MV-4-11 (cell line): ENCODE data around the gene TMEM240.

Source experiments
- DNase-seq: peaks from one replicate; lab custom pipeline; 2025; lab: John Stamatoyannopoulos, UW

The TMEM240 gene

DNA sequence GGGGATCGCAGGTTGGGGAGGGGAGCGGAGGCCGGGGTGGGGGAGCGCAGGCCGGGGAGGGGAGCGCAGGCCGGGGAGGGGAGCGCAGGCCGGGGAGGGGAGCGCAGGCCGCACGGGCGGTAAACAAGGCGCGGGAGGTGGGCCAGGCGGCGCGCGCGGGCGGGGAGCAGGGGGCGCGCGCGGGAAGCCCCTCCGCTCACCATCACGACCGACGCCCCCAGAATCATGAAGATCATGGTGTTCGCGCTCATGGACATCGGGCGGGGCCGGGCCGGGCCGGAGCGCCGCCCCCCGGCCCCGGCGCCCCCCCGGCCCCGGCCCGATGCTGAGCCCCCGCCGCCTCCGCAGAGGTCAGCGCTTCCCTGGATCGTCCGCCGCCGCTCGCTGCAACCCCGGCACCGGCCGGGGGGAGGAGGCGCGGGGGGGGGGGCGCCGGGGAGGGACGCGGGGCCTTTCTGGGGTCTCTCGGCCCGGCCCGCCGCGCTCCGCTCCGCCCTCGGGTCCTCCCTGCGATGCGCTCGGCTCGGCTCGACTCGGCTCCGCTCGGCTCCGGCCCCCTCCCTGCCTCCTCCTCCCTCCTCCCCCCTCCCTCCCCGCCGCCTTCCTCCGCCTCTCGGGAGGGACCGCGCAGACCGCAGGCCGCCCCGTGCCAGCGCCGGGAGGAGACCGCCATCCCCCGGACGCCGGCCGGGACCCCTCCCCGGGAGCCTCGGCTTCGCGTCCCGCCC lies at the start of gene TMEM240:
Gene TMEM240, minus strand, starts transcription at position 535 of the 728 bp plus-strand sequence. Its CDS starts 278 bp downstream, at position 257.
- DNase-seq: no peak

DNA sequence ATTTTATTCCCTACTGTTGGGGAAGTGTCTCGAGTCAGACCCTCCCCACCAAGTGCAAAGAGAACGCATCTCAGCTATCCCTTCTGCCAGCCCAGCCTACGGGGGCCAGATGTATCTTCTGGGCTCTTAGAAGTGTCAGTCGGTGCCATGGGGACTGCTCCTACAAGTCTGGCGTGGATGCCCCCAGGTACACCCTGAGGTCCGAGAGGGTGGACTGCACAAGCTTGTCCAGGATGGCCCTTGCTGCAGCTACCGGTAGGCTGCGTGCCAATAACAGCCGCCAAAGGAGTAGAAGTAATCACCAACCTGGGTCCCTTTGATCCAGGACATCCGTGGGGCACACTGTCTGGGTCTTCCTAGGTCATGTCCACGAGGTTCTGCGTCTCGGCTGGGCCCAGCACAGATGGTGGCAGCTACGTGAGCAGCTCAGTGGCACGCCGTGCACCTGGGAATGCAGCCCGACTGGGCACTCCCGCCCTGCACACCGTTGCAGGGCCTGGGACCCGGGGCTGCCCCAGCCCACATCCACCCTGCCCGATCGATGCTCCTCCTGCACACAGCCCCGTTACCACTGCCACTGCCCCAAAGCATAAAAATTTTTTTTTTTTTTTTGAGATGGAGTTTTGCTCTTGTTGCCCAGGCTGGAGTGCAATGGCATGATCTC lies 43.1 kb upstream of the TMEM240 start:
- no peak for DNase-seq

DNA sequence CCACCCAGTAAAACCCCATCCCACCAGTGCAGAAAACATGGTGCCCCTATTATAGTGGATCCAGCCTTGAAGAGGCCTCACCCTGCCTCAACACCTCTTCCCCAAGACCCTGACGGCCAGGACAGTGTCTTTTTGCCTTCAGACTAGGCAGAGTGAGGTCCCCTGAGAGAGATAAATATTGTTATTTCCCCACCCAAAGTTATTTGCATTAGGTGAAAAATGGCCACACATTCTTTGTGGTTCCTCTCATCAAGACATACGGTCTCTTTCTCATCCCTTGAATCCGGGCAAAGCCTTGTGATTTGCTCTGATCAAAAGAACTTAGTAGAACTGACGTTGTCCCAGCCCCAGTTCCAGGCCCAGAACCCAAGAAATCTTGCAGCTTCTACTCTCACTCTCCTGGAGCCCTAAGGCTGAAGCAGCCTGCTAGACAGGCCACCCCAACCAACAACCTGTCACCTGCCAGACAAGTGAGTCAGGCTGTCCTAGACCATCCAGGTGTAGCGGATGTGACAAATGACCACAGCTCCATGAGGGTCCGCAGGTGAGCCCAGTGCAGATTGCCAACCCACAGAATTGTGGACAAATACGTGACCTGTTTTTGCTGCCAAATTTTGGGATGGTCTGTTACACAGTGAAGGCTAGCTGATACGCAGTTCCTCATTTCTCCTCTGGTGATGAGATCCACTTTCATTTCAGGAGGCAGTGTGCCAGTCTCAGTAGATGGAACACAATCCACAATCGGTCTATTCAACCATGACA lies 42.3 kb upstream of the TMEM240 start:
- peak; percentile 6 for DNase-seq

DNA sequence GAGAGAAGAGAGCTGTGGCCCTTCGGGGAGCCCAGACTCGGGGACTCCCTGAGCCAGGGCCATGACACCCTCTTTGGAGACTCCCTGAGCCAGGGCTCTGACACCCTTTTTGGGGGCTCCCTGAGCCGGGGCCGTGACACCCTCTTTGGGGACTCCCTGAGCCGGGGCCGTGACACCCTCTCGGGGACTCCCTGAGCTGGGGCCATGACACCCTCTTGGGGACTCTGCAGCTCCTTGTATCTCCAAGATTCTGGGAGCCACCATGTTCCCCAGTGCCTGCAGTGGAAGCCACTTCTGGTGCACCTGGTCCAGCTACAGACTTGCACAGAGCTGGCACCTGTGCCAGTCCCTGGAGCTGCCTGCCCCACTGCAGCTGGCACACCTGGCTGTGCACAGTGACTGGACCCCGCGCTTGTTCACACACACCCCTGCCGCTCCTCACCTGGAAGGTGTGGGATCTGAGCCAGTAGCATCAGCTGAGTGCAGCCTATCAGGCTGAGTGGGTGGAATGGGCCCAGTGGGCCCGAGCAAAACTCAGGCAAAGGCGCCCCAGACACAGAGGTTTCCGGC lies 38.0 kb upstream of the TMEM240 start:
- no peak for DNase-seq

DNA sequence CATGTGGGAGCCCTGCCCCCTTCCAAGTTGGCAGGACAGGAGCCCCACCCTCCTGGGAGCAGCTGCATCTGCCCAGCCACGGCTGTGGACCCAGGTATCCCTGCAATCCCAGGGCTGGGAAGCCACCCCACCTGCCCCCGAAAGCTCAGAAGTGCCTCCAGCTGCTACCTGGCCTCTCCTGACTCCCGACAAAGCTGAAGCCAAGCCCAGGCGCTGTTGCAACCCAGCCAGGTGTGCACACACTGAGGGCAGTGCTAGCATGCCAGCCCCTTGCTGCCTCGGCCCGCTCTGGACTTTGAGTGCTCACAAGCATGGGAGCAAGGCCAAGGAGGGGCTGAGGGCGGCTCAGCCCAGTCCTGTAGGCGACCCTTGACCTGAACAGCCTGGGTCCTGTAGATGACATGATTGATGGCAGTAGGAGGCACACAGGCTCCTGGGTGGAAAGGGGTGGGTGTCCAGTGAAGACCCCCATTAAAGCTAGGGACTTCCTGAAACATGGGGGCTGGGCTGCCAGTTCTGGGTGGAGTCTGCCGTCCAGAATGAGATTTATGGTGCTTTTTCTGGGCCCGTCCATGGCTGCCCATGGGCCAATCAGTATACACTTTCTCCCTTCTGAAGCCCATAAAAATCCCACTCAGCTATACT lies 37.1 kb upstream of the TMEM240 start:
- DNase-seq: no peak

DNA sequence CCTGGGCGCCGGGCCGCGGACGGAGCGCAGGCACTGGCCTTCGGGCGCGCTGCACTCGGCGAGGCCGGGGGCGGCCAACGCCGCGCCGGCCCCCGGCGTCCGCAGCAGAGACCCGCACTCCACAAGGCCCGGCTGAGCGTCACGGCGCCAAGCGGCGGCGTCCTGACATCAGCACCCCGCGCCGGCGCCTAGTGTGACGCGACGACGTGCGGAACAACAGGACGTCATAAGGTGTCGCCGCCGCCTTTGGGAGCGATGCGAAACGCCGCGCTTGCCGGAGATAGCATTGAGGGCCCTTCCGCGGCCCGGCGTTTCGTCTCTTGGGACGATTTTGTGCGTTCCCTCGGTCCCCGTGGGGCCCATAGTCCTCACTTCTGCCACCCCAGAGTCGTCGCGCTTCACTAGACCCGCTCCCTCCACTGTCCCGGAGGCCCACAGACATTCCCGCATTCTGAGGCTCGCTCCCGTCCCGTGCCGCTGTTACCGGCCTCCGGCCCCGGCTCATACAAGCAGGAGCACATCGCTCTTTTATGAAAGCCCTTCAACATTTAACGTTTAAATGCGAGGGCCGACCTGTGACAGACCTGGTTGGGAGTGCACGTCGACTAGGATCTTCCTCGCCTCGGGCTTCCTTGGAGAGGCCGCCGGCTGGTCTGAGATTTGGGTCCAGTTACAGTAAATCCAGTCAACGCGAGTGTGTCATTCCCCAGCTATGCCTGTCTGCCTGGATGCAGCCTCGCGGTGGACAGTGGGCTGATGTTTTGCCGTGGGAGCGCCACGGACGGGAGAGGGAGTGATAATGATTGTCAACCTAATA lies 34.5 kb upstream of the TMEM240 start, which contains the start of gene SSU72:
Gene SSU72, minus strand, starts transcription at position 143 of the 817 bp plus-strand sequence. CDS start 306 bp downstream, outside the sequence.
- DNase-seq: peak; percentile 88

DNA sequence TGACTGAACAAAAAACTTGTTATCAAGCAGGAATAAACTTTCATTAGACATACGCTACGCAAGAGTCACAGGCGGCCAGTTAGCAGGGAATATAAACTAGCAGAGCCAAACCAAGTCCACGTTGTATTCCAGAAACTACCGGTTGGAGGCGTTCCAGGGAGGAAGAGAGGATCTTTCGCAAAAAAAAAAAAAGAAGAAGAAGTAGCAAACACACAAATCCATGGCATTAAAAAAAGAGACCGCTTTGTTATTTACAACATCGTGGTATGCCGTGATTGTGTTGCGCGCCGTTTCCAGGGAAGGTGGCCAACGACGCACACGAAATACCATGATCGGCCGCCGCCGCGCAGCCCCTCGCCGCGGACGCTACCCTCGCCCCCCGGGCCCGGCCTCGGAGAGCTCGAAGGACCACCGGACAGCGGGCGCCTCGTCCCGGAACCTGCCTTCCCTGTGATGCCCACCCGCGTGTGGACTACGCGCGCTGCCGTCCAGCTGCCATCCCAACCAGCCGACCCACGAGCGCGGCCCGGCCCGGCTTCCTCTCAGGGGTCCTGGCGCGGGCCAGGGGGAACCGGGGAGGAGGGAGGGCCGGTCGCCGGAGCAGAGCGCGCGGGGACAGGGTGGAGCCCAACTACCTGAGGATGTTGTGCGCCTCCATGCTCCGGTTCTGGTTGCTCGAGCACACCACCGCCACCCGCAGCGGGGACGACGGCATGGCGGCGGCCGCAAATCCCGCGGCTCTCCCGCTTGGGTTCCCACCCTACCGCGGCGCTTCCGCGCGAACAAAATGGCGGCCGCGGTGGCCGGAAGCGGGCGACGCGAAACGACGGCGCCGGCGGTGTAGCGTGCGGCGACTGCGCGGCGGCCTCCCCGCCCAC lies 33.7 kb upstream of the TMEM240 start:
- DNase-seq: peak; percentile 67

DNA sequence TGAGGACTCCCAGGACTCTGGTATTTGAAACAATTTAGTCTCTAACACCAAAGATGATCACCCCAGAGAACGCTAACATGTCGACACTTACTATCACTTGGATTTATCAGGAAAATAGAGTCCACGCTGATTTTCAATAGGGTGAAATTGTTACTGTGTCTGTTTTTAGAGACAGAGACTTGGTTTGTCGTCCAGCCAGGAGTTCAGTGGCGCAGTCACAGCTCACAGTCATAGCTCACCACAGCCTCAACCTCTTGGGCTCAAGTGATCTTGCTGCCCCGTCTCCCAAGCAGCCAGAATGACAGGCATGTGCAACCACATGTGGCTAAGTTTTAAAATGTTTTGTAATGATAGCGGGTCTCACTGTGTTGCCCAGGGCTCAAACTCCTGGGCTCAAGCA lies 28.9 kb upstream of the TMEM240 start:
- DNase-seq: peak; percentile 32

DNA sequence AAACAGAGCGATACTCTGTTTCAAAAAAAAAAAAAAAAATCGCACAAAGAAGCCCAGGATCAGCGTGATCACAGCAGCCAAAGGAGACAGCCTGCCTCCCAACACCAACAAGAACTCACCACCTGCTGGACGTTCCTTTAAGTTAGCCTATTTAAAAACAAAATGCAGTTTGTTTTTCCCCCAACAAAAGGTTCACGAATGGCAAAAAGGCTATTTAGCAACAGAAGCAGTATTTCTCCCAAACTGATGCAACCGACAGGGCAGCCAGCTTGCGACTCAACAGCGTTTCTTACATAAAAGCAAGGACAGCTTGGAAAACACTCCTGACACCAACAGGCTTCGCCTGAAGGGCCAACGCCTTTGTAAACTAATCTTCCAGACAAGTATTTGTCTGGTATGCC lies 27.5 kb upstream of the TMEM240 start:
- DNase-seq: no peak

DNA sequence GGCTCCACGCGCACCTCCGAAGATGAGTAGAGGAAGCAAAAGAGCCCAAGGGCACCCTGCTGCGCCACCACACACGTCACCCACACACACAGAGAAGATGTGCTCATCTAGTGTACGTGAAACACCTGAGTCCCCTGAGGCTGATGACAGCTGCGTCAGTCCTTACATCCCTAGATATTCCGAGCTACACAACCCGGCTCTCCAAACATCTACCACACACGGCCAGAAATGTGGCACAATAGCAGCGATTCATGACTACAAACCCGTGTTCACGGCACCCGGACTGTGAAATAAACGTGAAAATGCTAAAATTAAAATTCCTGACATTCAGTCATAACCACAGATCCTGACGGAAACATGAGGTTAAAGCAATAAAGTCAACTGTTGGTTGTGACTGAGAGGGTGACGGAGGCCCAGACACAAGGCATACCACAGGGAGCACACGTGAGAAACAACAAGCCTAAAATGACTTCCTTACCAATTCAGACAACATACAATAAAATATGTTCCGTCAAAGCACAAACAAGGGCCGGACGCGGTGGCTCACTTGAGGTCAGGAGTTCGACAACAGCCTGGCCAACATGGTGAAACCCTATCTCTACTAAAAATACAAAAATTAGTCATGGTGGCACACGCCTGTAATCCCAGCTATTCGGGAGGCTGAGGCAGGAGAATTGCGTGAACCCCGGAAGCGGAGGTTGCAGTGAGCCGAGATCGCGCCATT lies 26.9 kb upstream of the TMEM240 start:
- peak; percentile 17 for DNase-seq

DNA sequence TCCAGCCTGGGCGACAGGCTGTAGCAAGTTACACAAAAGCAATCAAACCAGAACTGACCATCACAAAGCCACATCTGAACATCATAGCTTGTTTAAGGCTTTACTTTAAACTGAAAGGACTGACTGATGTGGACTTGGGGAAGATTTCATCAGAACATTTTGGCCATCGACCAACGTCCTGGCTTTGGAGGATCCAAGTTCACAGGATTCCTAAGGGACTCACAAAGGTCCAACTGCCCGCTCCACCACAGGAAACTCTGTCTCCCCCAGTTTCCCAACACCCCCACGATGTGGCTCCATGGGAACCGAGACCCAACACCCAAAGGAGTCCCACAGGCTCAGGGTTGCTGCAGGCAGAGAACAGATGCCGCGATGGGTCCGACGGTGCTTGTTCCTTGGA lies 24.9 kb upstream of the TMEM240 start:
- DNase-seq: no peak

DNA sequence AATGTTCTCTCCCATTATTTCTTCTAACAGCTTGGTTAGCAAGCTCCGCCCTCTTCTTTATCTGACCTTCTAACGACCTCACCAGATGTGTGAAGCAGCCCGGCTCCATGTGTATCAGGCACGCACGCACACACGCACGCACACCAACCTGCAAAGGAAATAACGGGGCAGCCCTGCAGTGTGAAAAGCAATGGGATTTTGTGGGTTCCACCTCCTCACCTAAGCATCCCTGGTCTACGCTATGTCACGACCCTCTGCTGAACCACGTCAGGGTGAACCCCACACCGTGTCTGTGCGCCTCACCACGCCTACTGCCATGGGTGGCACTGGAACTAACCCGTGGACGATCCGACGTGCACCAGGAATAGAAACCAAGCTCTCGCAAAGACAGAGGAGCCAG lies 23.8 kb upstream of the TMEM240 start:
- no peak for DNase-seq

DNA sequence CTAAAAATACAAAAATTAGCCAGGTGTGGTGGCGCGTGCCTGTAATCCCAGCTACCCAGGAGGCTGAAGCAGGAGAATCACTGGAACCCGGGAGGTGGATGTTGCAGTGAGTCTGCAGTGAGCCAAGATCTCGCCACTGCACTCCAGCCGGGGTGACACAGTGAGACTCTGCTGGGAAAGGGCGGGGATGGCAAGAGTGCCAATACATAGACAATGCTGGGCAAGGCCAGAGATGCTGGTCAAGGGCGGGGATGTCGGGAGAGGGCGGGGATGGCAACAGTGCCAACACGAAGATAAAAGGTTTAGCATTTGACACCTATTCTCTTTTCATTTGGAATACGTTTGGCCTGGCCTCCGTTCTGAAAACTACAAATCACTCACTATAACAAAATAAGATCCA lies 23.3 kb upstream of the TMEM240 start:
- no peak for DNase-seq

DNA sequence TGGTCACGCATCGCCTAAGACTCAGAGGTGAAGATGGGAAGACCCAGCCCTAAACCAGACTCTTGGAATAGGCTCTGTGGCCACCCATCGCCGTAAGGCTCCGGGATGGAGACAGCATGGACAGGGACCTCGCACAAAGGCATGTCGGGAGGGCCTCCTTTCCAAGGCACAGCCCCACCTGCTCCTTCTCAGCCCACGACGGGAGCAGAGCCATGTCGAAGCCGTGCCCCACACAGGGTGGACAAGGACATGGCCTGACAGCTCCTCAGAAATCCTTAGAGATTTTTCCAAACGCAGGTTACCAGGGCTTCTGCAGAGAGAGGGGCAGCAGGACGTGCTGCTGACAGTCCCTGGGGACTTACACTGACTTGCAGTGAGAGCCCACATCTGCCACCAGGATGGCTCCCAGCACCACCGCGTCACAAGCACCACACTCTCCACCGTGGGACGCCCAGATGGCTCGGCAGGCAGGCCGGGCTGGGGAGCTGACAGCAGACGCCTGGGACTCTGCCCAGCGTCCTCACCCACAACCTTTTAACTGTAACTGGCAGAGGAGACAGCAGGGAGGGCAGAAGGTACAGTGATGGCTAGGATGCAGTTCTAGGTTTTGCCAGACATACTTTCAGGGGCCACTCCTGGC lies 22.3 kb upstream of the TMEM240 start:
- DNase-seq: no peak

DNA sequence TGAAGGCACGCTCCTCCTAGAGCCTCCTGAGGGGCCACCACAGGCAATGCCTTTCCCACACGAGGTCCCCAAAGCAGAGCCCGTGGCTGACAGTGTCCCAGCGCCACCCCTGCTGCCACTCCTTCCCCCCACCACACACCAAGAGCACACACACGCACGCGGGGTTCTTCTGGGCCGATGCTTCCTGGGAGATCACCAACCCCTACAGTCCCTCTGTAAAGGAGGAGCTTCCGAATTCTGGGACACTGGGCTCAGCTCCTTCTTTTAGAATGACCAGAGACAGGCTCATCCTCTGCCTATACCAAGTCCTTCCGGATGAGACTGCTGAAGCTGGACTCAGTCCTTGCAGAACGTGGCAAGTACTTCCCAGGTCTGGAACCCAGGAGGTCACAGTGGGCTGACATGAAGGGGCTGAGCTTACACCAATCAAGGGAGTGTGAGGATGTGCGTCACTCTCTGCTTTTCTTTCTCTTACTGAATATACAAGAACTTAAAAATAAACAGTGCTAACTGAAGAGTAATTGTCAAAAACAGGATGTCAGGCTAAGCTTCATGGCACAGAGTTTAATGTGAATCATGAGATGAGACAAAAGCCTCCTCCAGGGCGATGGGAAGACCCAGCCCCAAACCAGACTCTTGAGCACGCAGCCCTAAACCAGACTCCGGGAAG lies 21.5 kb upstream of the TMEM240 start:
- no peak for DNase-seq

DNA sequence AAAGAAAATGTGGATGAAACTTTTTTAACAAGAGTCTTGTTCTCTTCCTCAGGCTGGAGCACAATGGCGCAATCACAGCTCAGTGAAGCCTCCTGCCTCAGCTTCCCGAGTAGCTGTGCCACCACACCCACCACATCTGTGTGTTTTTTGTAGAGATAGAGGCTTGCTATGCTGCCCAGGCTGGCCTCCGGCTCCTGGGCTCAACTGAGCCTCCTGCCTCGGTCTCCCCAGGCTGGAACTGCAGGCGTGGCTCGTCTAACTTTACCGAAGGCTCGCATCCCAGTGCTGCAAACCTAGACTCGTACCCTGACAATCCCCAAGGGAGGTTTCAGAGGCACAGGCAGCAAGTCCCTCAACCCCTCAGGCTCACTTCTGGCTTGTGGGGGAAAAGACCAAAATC lies 19.8 kb upstream of the TMEM240 start:
- no peak for DNase-seq

DNA sequence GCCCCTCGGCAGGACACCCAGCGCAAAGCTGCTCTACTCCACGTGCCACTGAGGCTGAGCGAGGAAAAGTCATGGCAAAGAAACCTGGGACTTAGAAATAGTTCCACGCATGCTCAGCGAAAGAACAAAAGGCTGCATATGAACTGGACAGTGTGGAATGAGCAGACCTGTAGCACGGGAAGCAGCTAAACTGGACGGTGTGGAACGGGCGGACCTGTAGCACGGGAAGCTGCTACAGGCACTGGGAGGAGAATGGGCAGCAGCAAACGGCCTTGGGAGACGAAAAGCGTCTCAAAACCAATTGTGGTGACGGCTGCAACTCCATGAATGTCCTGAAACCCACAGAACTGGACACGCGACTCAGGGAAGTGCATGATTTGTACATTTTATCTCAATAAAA lies 18.6 kb upstream of the TMEM240 start:
- DNase-seq: no peak

DNA sequence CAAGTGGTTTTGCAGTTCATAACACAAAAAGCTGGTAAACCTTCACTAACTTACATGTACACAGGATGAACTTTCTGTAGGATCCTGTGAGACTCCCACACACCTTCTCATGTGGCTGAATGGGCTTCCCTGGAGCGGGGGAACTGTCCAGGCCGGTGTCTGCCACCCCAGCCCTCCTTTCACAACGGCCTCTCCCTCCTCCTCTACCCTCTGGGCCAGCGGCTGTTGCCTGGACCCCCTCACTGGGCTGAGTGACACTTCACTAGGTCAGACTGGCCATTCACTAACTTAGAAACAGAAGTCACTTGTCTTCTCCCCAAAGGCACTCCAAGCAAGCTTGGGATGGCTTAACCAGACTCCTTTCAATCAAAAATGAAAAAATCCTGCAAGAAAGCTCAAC lies 18.2 kb upstream of the TMEM240 start:
- no peak for DNase-seq
